T-helper 2 cell treated with Interferon-gamma antibody and Interleukin-4, amounts not matched to agents 5 μg/mL and 100 μg/mL, for 36 hours (primary cell): Measurements from ENCODE around the gene SOAT1.

Experiments
- DNase-seq: peaks from one replicate; pipeline ENCODE4 v3.0.0; 2021; ENCODE audit warnings: low spot score
- H3K27ac Mint-ChIP-seq: one replicate; pipeline ENCODE4 v1.8.0; 2021; ENCODE audit warnings: mild to moderate bottlenecking, mixed read lengths
- H3K27me3 Mint-ChIP-seq: one replicate; pipeline ENCODE4 v1.8.0; 2021; ENCODE audit warnings: low read depth, mixed read lengths
- H3K36me3 Mint-ChIP-seq: one replicate; pipeline ENCODE4 v1.8.0; 2021; ENCODE audit warnings: low read depth, mixed read lengths
- H3K4me1 Mint-ChIP-seq: one replicate; pipeline ENCODE4 v1.8.0; 2021; ENCODE audit warnings: low read depth, mixed read lengths
- H3K4me3 Mint-ChIP-seq: one replicate; pipeline ENCODE4 v1.8.0; 2022; ENCODE audit warnings: mild to moderate bottlenecking, moderate library complexity, mixed read lengths
- H3K9me3 Mint-ChIP-seq: one replicate; pipeline ENCODE4 v1.8.0; 2021; ENCODE audit warnings: mixed read lengths

SOAT1 gene

DNA sequence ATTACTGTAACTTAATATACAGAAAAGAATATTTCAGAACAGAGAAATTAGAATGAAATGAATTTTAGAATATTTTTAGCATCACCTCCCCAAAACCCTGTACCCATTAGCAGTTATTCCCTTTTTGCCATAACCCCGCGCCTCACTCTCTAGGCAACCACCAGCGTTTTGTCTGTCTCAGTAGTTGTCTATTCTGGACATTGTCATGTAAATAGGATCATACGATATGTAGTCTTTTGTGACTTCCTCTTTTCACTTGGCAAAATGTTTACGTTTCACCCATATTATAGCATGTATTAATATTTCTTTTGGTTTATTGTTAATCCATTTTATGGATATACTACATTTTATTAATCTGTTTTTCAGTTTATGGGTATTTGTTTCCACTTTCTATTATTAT lies 24.9 kb downstream of the SOAT1 start:
- DNase-seq = no peak
- peaks cover 6% of the 10 kb centered on the region for H3K9me3 Mint-ChIP-seq
- H3K4me1 Mint-ChIP-seq = peaks cover 18% of the 10 kb centered on the region
- H3K27me3 Mint-ChIP-seq = no peaks in the 10 kb centered on the region
- H3K36me3 Mint-ChIP-seq = peaks cover 51% of the 10 kb centered on the region
- no peak overlapping the region for H3K4me3 Mint-ChIP-seq
- H3K27ac Mint-ChIP-seq = no peak overlapping the region

GRCh38 chr1:179321533-179322216 lies 28.1 kb downstream of the SOAT1 start:
- no peak overlapping the region for H3K27ac Mint-ChIP-seq
- peaks cover 20% of the 10 kb centered on the region for H3K4me1 Mint-ChIP-seq
- no peaks in the 10 kb centered on the region for H3K27me3 Mint-ChIP-seq
- no peak overlapping the region for H3K4me3 Mint-ChIP-seq
- peaks cover 6% of the 10 kb centered on the region for H3K9me3 Mint-ChIP-seq
- DNase-seq = no peak
- peaks cover 48% of the 10 kb centered on the region for H3K36me3 Mint-ChIP-seq

- Mint-ChIP-seq H3K4me1 (peaks cover 18% of the 10 kb centered on the region), H3K27me3 (no peaks in the 10 kb centered on the region), H3K36me3 (peaks cover 49% of the 10 kb centered on the region), H3K9me3 (peaks cover 6% of the 10 kb centered on the region), H3K27ac (no peak overlapping the region), H3K4me3 (no peak overlapping the region)
- DNase-seq = no peak
Observed at GRCh38 chr1:179322557-179322956, 29.0 kb downstream of the SOAT1 start.

- DNase-seq = no peak
- Mint-ChIP-seq H3K36me3 (peaks cover 52% of the 10 kb centered on the region), H3K4me1 (peaks cover 14% of the 10 kb centered on the region), H3K27ac (no peak overlapping the region), H3K27me3 (no peaks in the 10 kb centered on the region), H3K4me3 (no peak overlapping the region), H3K9me3 (peaks cover 6% of the 10 kb centered on the region)
Observed at GRCh38 chr1:179323436-179323835, 29.8 kb downstream of the SOAT1 start.

DNA sequence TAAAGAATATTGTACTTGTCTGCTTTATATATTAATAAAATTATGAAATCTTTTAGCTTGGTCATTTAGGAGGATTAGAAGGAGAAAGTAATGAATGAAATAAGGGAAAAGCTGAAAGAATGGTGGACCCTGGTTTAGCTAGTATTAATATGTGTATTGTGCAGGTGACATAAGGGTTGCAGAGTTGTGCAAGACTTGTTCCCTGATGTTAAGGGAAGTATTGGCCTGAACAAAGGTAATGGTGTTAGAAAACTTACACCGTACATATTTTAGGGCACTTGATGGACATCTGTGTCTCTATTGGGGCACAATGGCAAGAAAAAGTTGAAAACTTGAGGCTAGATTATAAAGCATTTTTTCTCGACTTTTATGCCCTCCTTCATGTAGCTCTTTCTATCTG lies 32.2 kb downstream of the SOAT1 start:
- H3K36me3 Mint-ChIP-seq = peaks cover 52% of the 10 kb centered on the region
- no peak overlapping the region for H3K27ac Mint-ChIP-seq
- no peaks in the 10 kb centered on the region for H3K27me3 Mint-ChIP-seq
- DNase-seq = no peak
- no peak overlapping the region for H3K4me3 Mint-ChIP-seq
- peaks cover 14% of the 10 kb centered on the region for H3K9me3 Mint-ChIP-seq
- peaks cover 12% of the 10 kb centered on the region for H3K4me1 Mint-ChIP-seq

GRCh38 chr1:179326746-179327145 lies 33.1 kb downstream of the SOAT1 start:
- H3K36me3 Mint-ChIP-seq = peaks cover 44% of the 10 kb centered on the region

GRCh38 chr1:179327196-179327595 lies 33.6 kb downstream of the SOAT1 start:
- DNase-seq = no peak
- Mint-ChIP-seq H3K4me3 (no peak overlapping the region), H3K27ac (no peak overlapping the region), H3K27me3 (no peaks in the 10 kb centered on the region), H3K4me1 (peaks cover 10% of the 10 kb centered on the region), H3K36me3 (peaks cover 39% of the 10 kb centered on the region), H3K9me3 (peaks cover 9% of the 10 kb centered on the region)

More at GRCh38 chr1:179326746-179327145, 33.1 kb downstream of the SOAT1 start:
- Mint-ChIP-seq H3K27me3 (no peaks in the 10 kb centered on the region), H3K4me1 (peaks cover 12% of the 10 kb centered on the region), H3K27ac (no peak overlapping the region), H3K4me3 (no peak overlapping the region), H3K9me3 (peaks cover 9% of the 10 kb centered on the region)
- no peak for DNase-seq

DNA sequence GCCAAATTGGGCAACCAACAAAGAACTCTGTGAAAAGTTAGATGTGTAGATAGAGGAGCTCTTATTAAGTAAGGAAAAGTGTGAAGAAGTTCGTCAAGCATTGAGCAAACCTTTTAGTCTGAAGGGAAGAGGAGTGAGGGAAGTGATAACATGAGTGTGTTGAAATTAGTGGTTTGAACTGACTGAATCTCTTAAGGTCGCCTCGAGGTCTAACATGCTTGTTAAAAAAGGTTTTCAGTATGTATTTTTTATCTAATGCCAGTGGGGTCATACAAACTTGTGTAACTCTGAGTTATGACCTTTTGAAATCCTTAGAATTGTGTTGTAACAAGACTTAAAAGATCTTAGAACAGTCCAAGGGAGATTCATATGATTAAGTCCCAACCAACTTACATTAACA lies 34.1 kb downstream of the SOAT1 start:
- Mint-ChIP-seq H3K36me3 (peaks cover 34% of the 10 kb centered on the region), H3K27me3 (no peaks in the 10 kb centered on the region), H3K4me3 (no peak overlapping the region), H3K4me1 (peaks cover 6% of the 10 kb centered on the region), H3K27ac (no peak overlapping the region), H3K9me3 (peaks cover 9% of the 10 kb centered on the region)
- DNase-seq = no peak

DNA sequence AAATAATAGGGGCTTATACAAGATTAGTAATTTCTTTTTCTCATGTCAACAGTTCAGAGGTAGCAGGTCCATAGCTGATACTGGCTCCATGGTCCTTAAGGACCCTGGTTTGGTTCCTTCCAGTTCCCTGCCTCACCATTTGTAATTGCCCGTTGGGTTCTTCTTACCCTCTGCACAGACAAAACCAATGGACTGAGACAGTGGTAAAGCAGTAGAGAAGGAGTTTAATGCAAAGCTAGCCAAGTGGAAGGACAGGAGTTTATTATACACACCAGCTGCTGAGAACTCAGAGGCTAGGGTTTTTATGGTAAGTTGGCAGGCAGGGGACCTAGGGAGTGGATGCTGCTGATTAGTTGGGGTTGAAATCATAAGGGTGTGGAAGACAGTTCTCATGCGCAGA lies 36.3 kb downstream of the SOAT1 start:
- Mint-ChIP-seq H3K27me3 (no peaks in the 10 kb centered on the region), H3K9me3 (peaks cover 9% of the 10 kb centered on the region), H3K4me3 (no peak overlapping the region), H3K4me1 (peaks cover 4% of the 10 kb centered on the region), H3K27ac (no peak overlapping the region), H3K36me3 (peaks cover 34% of the 10 kb centered on the region)
- DNase-seq = no peak

DNA sequence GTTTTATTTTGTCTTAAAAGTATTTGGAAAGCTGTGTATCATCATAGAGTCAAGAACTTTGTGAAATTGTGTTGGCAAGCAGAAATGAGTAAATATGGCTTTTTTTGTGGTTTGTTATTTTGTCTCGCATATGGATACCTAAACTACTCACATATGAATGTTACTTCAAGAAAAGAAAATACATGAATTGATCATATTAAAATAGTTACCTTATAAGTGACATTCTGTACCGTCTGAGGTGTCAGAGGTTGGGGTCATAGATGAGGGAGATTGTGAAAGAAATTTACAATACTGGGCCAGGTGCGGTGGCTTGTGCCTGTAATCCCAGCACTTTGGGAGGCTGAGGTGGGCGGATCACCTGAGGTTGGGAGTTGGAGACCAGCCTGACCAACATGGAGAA lies 40.8 kb downstream of the SOAT1 start:
- DNase-seq = no peak
- Mint-ChIP-seq H3K9me3 (peaks cover 7% of the 10 kb centered on the region), H3K27me3 (no peaks in the 10 kb centered on the region), H3K27ac (no peak overlapping the region), H3K36me3 (peaks cover 33% of the 10 kb centered on the region), H3K4me1 (peaks cover 1% of the 10 kb centered on the region), H3K4me3 (no peak overlapping the region)

DNA sequence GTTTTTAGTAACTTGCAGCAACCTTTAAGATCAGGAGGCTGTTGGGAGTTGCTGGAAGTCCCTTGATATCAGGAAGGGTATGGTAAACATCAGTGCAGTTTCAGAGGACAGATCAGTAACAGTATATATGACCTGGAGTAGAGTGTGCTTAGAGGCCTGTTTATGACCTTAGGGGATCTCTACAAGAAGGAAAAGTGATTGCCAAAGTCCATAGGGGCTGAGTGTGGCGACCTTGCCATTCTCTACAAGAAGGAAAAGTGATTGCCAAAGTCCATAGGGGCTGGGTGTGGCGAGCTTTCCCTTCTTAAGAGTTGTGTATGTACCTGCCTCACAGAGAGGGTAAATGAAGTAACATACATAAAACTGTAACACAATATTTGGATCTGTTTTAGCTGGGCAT lies 43.7 kb downstream of the SOAT1 start:
- Mint-ChIP-seq H3K9me3 (no peaks in the 10 kb centered on the region), H3K4me1 (peaks cover 1% of the 10 kb centered on the region), H3K4me3 (no peak overlapping the region), H3K27ac (no peak overlapping the region), H3K27me3 (no peaks in the 10 kb centered on the region), H3K36me3 (peaks cover 28% of the 10 kb centered on the region)
- DNase-seq = no peak

DNA sequence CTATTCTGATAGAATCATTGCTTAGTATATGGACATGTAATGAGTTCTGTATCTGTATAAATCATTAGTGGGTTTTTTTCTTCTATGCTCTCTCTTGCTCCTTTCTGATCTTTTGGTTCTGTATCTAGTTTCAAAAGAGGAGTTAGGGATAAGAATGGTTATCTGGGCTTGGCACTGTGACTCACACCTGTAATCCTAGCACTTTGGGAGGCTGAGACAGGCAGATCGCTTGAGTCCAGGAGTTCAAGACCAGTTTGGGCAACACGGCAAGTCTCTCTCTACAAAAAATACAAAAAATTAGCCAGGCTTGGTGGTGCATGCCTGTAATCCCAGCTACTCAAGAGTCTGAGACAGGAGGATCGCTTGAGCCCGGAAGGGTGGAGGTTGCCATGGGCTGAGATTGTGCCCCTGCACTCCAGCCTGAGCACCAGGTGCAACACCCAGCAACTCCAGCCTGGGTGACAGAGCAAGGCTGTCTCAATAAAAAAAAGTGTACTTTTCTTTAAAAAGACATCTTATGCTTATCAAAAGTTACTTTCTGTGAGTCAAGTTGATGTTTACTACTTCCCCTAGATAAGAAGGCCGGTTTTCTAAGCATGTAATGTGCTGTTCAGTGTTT lies 44.5 kb downstream of the SOAT1 start:
- H3K27ac Mint-ChIP-seq = no peak overlapping the region
- no peaks in the 10 kb centered on the region for H3K9me3 Mint-ChIP-seq
- no peak overlapping the region for H3K4me3 Mint-ChIP-seq
- H3K36me3 Mint-ChIP-seq = peaks cover 34% of the 10 kb centered on the region
- H3K27me3 Mint-ChIP-seq = no peaks in the 10 kb centered on the region
- no peak for DNase-seq
- H3K4me1 Mint-ChIP-seq = no peaks in the 10 kb centered on the region

DNA sequence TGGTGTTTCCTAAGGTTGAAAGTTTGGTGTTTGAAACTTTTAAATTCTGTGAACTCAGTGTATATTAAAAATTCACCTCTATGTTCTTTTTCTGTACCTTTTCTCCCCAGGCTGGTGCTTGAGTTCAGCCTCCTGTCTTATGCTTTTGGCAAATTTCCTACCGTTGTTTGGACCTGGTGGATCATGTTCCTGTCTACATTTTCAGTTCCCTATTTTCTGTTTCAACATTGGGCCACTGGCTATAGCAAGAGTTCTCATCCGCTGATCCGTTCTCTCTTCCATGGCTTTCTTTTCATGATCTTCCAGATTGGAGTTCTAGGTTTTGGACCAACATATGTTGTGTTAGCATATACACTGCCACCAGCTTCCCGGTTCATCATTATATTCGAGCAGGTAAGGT lies 47.3 kb downstream of the SOAT1 start:
- H3K27me3 Mint-ChIP-seq = no peaks in the 10 kb centered on the region
- no peak overlapping the region for H3K4me3 Mint-ChIP-seq
- H3K4me1 Mint-ChIP-seq = no peaks in the 10 kb centered on the region
- H3K36me3 Mint-ChIP-seq = peaks cover 38% of the 10 kb centered on the region
- H3K9me3 Mint-ChIP-seq = no peaks in the 10 kb centered on the region
- H3K27ac Mint-ChIP-seq = no peak overlapping the region
- no peak for DNase-seq

GRCh38 chr1:179341943-179342547 lies 48.4 kb downstream of the SOAT1 start:
- Mint-ChIP-seq H3K36me3 (peaks cover 37% of the 10 kb centered on the region), H3K27ac (no peak overlapping the region), H3K9me3 (no peaks in the 10 kb centered on the region), H3K4me3 (no peak overlapping the region), H3K4me1 (no peaks in the 10 kb centered on the region), H3K27me3 (no peaks in the 10 kb centered on the region)
- DNase-seq = no peak
